A549 (cell line): ENCODE data around the gene MYOM1. TPM values are rescaled to one million over a fixed set of nuclear protein-coding genes. Genes with fewer than 3 reads are reported as not detected.
"Not testable (repeated sequence)": the region's sequence is repeated elsewhere in the genome, so short reads cannot be mapped to it uniquely, and the experiment has no call there.

Source experiments
- ATAC-seq, 2 experiments: fragments of 200-7000 bp in 1 of 2; fragments of >200 bp in 1 of 2; cut with Nextera tagmentation in 1 of 2; cut with Tn5 transposase in 1 of 2; 3 replicates each; pipeline versions ENCODE4 v1.8.0 to v1.9.1; 2018 to 2020; ENCODE audit warnings: mild to moderate bottlenecking in 1 of 2, moderate library complexity in 1 of 2
- CTCF ChIA-PET: fragments of 300-600 bp; sonication (Branson Sonifier 250); formaldehyde crosslinking; extraction: SDS; loops from one replicate; lab custom pipeline; 2021; ENCODE audit warnings: antibody characterized with exemption, inconsistent platforms; lab: Yijun Ruan, JAX
- POLR2A ChIA-PET: fragments of 350-600 bp; formaldehyde crosslinking; extraction: SDS; loops from one replicate; lab custom pipeline; 2021; ENCODE audit warnings: antibody characterized with exemption, inconsistent platforms; lab: Yijun Ruan, JAX
- DNase-seq, 2 experiments: peaks; one replicate each; pipeline versions ENCODE4 v3.0.0 to v3.0.0-alpha.2; 2011 to 2016; ENCODE audit warnings: low read depth in 1 of 2, low spot score in 1 of 2
- FAIRE-seq: peaks from 2 replicates; lab custom pipeline; 2011; peaks lifted over from hg19 to GRCh38; lab: Jason Lieb, UNC
- H3K27ac ChIP-seq, 2 experiments: fragments of >200 bp; sonication (Bioruptor Twin); formaldehyde crosslinking; 3 replicates each; pipeline ENCODE4 v1.5.1; 2016 to 2017
- H3K4me1 ChIP-seq: fragments of >200 bp; sonication (Bioruptor Twin); formaldehyde crosslinking; 3 replicates; pipeline ENCODE4 v1.6.1; 2016
- H3K4me2 ChIP-seq: fragments of >200 bp; sonication (Bioruptor Twin); formaldehyde crosslinking; 3 replicates; pipeline ENCODE4 v1.6.1; 2016
- H3K4me3 ChIP-seq: fragments of >200 bp; sonication (Bioruptor Twin); formaldehyde crosslinking; 3 replicates; pipeline ENCODE4 v1.5.1; 2016
- H3K9me3 ChIP-seq: fragments of >200 bp; sonication (Bioruptor Twin); formaldehyde crosslinking; 3 replicates; pipeline ENCODE4 v1.6.1; 2016
- CBX8 ChIP-seq: fragments of 200-600 bp; sonication (generic); IDR thresholded peaks from 2 replicates; pipeline ENCODE4 v1.6.1; 2016
- EHMT2 ChIP-seq: fragments of 200-600 bp; sonication (generic); IDR thresholded peaks from 2 replicates; pipeline ENCODE4 v1.6.1; 2016; ENCODE audit warnings: antibody characterized with exemption, low read depth, mild to moderate bottlenecking, moderate library complexity
- FOSL2 ChIP-seq, 2 experiments: fragments of 450-650 bp in 1 of 2; fragments of >200 bp in 1 of 2; sonication (Bioruptor Twin) in 1 of 2; formaldehyde crosslinking; IDR thresholded peaks; 2 replicates each; pipeline versions ENCODE4 v1.5.0 to v1.6.1; 2016 to 2020; ENCODE audit warnings: mild to moderate bottlenecking in 1 of 2, moderate library complexity in 1 of 2
- HDAC2 ChIP-seq: fragments of 200-600 bp; sonication (generic); IDR thresholded peaks from 2 replicates; pipeline ENCODE4 v1.6.1; 2016
- HOXB5 ChIP-seq: fragments of 250-450 bp; sonication (Bioruptor Pico); IDR thresholded peaks from 2 replicates; pipeline ENCODE4 v1.5.0; 2020; ENCODE audit warnings: mild to moderate bottlenecking, moderate library complexity
- MAFK ChIP-seq: fragments of 450-650 bp; IDR thresholded peaks from 2 replicates; pipeline ENCODE4 v1.6.1; 2014; ENCODE audit not compliant: partially characterized antibody
- MAZ ChIP-seq: fragments of 150-350 bp; IDR thresholded peaks from 2 replicates; pipeline ENCODE4 v1.6.1; 2014; ENCODE audit warnings: antibody characterized with exemption, low read depth, low read length, borderline replicate concordance
- MYC ChIP-seq: IDR thresholded peaks from 2 replicates; pipeline ENCODE4 v1.6.1; 2012; ENCODE audit warnings: mild to moderate bottlenecking, inconsistent platforms, low read length, improper control_type of control experiment, borderline replicate concordance
- NR3C1 ChIP-seq: fragments of >200 bp; sonication (Bioruptor Twin); formaldehyde crosslinking; IDR thresholded peaks from 3 replicates; pipeline ENCODE4 v1.6.1; 2017
- POLR2A ChIP-seq: IDR thresholded peaks from 2 replicates; pipeline ENCODE4 v1.6.1; 2012; ENCODE audit warnings: mild to moderate bottlenecking, low read length
- RFX5 ChIP-seq: fragments of 450-650 bp; IDR thresholded peaks from 2 replicates; pipeline ENCODE4 v1.7.1; 2014; ENCODE audit warnings: antibody characterized with exemption, mild to moderate bottlenecking, moderate library complexity
- SREBF2 ChIP-seq: fragments of 450-650 bp; IDR thresholded peaks from 2 replicates; pipeline ENCODE4 v1.6.1; 2014; ENCODE audit warnings: mild to moderate bottlenecking, moderate library complexity
- ZNF302 ChIP-seq: fragments of 250-450 bp; sonication (Bioruptor Pico); IDR thresholded peaks from 2 replicates; pipeline ENCODE4 v1.9.0; 2021; ENCODE audit warnings: inconsistent platforms, mild to moderate bottlenecking, moderate library complexity
- ZSCAN20 ChIP-seq: fragments of 250-450 bp; sonication (Bioruptor Pico); IDR thresholded peaks from 2 replicates; pipeline ENCODE4 v1.8.0; 2022; ENCODE audit warnings: mild to moderate bottlenecking, moderate library complexity
- WGBS: methylation state at CpG from one replicate; pipeline ENCODE4 v1.1.6; 2017; ENCODE audit errors: missing lambda C conversion rate; 5-methylcytosine and 5-hydroxymethylcytosine counted together
- polyA plus RNA-seq, 4 experiments: library from polyadenylated mRNA; depleted of rRNA in 3 of 4; stranded (reverse); fragments of >200 nt; fragmentation: RNase III in 1 of 4; extraction: RNeasy Plus Mini Kit Qiagen cat#74134 plus additional on column Dnase treatment in 1 of 4; gene quantifications; 2 replicates in 3 of 4; 3 replicates in 1 of 4; pipeline ENCODE4 v1.2.3, GENCODE V29; 2011 to 2017
- TF ChIP-seq, protein P1 (sequence below): IDR thresholded peaks from 2 replicates; pipeline ENCODE4 v1.6.1; 2012; ENCODE audit warnings: low read depth, borderline replicate concordance
- TF ChIP-seq, protein P2 (sequence below): IDR thresholded peaks from 2 replicates; pipeline ENCODE4 v1.6.1; 2012
- TF ChIP-seq, protein P3 (sequence below): fragments of 250-450 bp; sonication (Bioruptor Pico); IDR thresholded peaks from 2 replicates; pipeline ENCODE4 v1.5.0; 2020; ENCODE audit warnings: low read depth, mild to moderate bottlenecking, moderate library complexity
- TF ChIP-seq, protein P4 (sequence below): fragments of 200-600 bp; sonication (generic); IDR thresholded peaks from 2 replicates; pipeline ENCODE4 v1.6.1; 2016; ENCODE audit warnings: antibody characterized with exemption, mild to moderate bottlenecking, moderate library complexity
- TF ChIP-seq, protein P5 (sequence below): fragments of 450-650 bp; IDR thresholded peaks from 2 replicates; pipeline ENCODE4 v1.6.1; 2014; ENCODE audit warnings: antibody characterized with exemption
- TF ChIP-seq, protein P6 (sequence below): fragments of 150-350 bp; IDR thresholded peaks from 2 replicates; pipeline ENCODE4 v1.6.1; 2014; ENCODE audit warnings: low read depth, mild to moderate bottlenecking, low read length

MYOM1 gene
- polyA plus RNA-seq, 2 of the 4 experiments (the other 2 are of a cell fraction): 0.18 to 0.30 TPM

DNA sequence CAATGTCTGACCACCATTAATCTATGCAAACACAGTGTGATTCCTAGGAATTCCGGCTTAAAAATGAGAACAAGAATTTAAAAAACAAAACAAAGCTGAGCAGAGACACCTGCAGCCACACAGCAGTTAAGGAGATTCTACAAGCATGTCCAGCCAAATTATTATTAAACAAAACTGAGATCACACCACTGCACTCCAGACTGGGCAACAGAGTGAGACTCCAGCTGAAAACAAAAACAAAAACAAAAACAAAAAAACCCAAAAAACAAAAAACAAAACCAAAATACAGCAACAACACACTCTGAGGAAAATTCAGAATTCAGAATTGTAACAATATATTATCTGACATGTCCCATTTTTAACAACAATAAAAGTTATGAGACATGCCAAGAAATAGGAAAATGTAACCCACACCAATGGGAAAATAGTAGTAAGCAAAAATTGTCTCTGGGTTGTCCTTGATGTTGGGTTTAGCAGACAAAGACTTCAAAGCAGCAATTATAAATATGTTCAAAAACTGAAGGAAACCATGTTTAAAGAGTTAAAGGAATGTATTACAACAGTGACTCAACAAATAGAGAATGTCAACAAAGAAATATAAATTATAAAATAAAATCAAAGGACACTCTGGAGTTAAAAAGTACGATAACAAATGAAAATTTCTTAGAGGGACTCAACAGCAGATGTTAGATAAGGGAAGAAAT lies 19.7 kb downstream of the MYOM1 start (continued):
- no peak for TF ChIP-seq NR3C1
- TF ChIP-seq FOSL2 (IDR thresholded peaks at IDR 0.05): no peak
- TF ChIP-seq FOSL2 (CRISPR knock-in tag; IDR thresholded peaks at IDR 0.05): no peak
- TF ChIP-seq, protein P1, sequence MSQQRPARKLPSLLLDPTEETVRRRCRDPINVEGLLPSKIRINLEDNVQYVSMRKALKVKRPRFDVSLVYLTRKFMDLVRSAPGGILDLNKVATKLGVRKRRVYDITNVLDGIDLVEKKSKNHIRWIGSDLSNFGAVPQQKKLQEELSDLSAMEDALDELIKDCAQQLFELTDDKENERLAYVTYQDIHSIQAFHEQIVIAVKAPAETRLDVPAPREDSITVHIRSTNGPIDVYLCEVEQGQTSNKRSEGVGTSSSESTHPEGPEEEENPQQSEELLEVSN: no peak
- no peak for TF ChIP-seq HDAC2
- no peak for TF ChIP-seq MAZ
- TF ChIP-seq, all 56 proteins: peak for 0

DNA sequence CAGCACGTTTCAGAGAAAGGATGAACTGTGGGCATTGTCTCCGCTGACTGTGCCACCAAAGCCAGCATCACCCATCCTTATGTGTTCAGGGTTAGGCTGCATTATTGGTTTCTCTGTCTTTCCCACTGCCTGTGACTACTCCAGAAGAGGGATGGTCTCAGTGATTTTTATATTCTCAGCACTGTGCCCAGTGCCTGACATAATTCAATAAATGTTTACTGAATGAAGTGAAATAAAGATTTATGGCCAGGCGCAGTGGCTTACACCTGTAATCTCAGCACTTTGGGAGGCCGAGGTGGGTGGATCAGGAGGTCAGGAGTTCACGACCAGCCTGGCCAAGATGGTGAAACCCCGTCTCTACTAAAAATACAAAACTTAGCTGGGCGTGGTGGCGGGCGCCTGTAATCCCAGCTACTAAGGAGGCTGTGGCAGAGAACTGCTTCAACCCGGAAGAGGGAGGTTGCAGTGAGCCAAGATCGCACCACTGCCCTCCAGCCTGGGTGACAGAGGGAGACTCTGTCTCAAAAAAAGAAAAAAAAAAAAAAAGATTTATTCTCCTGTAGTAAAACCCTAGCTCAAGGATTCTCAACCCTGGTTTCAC lies 21.4 kb downstream of the MYOM1 start:
- DNase-seq, H3K4me1 ChIP-seq, H3K4me2 ChIP-seq, H3K4me3 ChIP-seq, FAIRE-seq, H3K27ac ChIP-seq, ATAC-seq, POLR2A ChIA-PET: not testable (repeated sequence)
- WGBS: 79% methylated on average over 11 of the region's 11 CpGs
- CTCF ChIA-PET: interaction anchor here (0.8 kb wide), 1 partner anchor 41 kb away, joined by 3 read pairs; no protein-coding TSS in a partner anchor
- H3K9me3 ChIP-seq: peaks cover 11% of the 10 kb centered on the region; the same call in 2 of the 3 replicates

DNA sequence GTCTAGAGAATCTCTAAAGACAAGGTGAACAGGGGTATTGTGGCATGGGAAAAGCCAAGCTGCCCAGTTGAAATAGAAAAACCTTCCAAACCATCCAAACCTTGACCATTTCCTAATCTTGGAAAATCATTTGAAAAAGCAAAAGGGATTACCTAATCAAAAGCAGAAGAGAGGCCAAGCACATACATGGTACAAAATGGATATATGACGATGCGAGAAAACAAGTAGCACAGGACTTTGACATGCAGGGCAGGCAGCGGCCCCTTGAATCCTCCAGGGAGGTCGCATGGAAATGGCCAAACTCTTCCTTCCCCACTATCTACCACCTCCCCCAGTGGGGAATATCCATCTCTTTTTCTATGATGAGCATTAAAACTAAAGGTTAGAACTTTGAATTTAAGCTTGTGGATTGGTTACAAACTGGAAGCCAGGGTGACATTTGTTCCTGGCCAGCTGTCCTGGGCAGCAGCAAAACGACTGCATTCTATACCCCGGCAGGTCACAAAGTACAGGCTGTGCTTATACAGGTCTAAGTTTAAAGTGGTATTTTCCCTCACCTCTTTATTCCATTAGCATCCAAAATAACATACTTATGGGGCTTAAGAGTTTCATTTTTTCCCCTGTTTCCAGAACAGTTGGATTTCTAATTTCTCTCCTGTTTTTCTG lies 24.7 kb downstream of the MYOM1 start:
- peaks cover 2% of the 10 kb centered on the region; the same call in 2 of the 3 replicates for H3K4me1 ChIP-seq
- no peak for FAIRE-seq
- 87% methylated on average over 6 of the region's 6 CpGs for WGBS
- H3K4me2 ChIP-seq: no peak overlapping the region
- DNase-seq: no peak
- ATAC-seq: no peak
- no peaks in the 10 kb centered on the region for H3K9me3 ChIP-seq
- ChIA-PET CTCF (interaction anchor here (1.4 kb wide), 1 partner anchor 51 kb away, joined by 3 read pairs; no protein-coding TSS in a partner anchor), POLR2A (no interaction called here)
- no peak for TF ChIP-seq POLR2A
- H3K4me3 ChIP-seq: no peak overlapping the region
- no peak overlapping the region for H3K27ac ChIP-seq

DNA sequence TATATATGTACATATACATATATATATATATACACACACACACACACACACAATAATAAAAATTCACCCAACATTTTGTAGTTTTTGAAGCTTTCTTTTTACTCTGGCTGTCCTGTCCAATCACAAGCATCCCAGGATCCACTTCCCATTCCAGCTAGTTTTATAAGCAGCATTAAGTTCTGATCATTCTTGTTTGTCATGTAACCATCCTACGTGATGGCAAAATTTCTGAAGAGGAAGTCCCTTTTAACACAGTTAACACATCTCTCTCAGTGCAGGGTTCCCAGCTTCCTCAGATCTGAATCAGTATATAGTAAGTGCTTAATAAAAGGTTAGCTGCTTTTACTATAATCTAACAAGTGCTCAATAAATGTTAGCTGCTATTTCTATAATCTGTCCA lies 26.4 kb downstream of the MYOM1 start:
- no peak for DNase-seq
- TF ChIP-seq POLR2A (no peak), MYC (no peak), CBX8 (no peak), EHMT2 (no peak), RFX5 (no peak), ZNF302 (CRISPR knock-in tag) (no peak), MAZ (no peak), SREBF2 (no peak), HOXB5 (CRISPR knock-in tag) (no peak), ZSCAN20 (CRISPR knock-in tag) (no peak), MAFK (no peak)
- TF ChIP-seq, protein P2, sequence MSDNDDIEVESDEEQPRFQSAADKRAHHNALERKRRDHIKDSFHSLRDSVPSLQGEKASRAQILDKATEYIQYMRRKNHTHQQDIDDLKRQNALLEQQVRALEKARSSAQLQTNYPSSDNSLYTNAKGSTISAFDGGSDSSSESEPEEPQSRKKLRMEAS: no peak
- TF ChIP-seq, protein P3, sequence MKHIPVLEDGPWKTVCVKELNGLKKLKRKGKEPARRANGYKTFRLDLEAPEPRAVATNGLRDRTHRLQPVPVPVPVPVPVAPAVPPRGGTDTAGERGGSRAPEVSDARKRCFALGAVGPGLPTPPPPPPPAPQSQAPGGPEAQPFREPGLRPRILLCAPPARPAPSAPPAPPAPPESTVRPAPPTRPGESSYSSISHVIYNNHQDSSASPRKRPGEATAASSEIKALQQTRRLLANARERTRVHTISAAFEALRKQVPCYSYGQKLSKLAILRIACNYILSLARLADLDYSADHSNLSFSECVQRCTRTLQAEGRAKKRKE (CRISPR knock-in tag): no peak
- TF ChIP-seq, protein P4, sequence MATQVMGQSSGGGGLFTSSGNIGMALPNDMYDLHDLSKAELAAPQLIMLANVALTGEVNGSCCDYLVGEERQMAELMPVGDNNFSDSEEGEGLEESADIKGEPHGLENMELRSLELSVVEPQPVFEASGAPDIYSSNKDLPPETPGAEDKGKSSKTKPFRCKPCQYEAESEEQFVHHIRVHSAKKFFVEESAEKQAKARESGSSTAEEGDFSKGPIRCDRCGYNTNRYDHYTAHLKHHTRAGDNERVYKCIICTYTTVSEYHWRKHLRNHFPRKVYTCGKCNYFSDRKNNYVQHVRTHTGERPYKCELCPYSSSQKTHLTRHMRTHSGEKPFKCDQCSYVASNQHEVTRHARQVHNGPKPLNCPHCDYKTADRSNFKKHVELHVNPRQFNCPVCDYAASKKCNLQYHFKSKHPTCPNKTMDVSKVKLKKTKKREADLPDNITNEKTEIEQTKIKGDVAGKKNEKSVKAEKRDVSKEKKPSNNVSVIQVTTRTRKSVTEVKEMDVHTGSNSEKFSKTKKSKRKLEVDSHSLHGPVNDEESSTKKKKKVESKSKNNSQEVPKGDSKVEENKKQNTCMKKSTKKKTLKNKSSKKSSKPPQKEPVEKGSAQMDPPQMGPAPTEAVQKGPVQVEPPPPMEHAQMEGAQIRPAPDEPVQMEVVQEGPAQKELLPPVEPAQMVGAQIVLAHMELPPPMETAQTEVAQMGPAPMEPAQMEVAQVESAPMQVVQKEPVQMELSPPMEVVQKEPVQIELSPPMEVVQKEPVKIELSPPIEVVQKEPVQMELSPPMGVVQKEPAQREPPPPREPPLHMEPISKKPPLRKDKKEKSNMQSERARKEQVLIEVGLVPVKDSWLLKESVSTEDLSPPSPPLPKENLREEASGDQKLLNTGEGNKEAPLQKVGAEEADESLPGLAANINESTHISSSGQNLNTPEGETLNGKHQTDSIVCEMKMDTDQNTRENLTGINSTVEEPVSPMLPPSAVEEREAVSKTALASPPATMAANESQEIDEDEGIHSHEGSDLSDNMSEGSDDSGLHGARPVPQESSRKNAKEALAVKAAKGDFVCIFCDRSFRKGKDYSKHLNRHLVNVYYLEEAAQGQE: no peak
- TF ChIP-seq, protein P5, sequence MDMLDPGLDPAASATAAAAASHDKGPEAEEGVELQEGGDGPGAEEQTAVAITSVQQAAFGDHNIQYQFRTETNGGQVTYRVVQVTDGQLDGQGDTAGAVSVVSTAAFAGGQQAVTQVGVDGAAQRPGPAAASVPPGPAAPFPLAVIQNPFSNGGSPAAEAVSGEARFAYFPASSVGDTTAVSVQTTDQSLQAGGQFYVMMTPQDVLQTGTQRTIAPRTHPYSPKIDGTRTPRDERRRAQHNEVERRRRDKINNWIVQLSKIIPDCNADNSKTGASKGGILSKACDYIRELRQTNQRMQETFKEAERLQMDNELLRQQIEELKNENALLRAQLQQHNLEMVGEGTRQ: no peak
- TF ChIP-seq, protein P6, sequence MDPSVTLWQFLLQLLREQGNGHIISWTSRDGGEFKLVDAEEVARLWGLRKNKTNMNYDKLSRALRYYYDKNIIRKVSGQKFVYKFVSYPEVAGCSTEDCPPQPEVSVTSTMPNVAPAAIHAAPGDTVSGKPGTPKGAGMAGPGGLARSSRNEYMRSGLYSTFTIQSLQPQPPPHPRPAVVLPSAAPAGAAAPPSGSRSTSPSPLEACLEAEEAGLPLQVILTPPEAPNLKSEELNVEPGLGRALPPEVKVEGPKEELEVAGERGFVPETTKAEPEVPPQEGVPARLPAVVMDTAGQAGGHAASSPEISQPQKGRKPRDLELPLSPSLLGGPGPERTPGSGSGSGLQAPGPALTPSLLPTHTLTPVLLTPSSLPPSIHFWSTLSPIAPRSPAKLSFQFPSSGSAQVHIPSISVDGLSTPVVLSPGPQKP: no peak
- TF ChIP-seq, protein P1: no peak
- Histone ChIP-seq H3K4me3 (no peak overlapping the region), H3K4me2 (no peak overlapping the region), H3K27ac (no peak overlapping the region), H3K9me3 (no peaks in the 10 kb centered on the region), H3K4me1 (no peaks in the 10 kb centered on the region)
- ATAC-seq: no peak
- CTCF ChIA-PET: interaction anchor here (1.3 kb wide), 1 partner anchor 12 kb away, joined by 3 read pairs; no protein-coding TSS in a partner anchor
- WGBS: 27% methylated on average over 1 of the region's 1 CpG
- POLR2A ChIA-PET: no interaction called here
- FAIRE-seq: no peak
